HL-60 (cell line): Measurements from ENCODE around the gene PDLIM5.

Source experiments
- GABPA ChIP-seq: IDR thresholded peaks from 2 replicates; pipeline ENCODE4 v1.6.1; 2012; ENCODE audit warnings: low read depth
- POLR2AphosphoS5 ChIP-seq: IDR thresholded peaks from 2 replicates; pipeline ENCODE4 v1.6.1; 2012; ENCODE audit warnings: low read depth
- TF ChIP-seq, protein P1 (sequence below): IDR thresholded peaks from one replicate; pipeline ENCODE4 v1.5.1; 2011; ENCODE audit warnings: low read length, control low read depth, inconsistent platforms; ENCODE audit not compliant: insufficient read depth

DNA sequence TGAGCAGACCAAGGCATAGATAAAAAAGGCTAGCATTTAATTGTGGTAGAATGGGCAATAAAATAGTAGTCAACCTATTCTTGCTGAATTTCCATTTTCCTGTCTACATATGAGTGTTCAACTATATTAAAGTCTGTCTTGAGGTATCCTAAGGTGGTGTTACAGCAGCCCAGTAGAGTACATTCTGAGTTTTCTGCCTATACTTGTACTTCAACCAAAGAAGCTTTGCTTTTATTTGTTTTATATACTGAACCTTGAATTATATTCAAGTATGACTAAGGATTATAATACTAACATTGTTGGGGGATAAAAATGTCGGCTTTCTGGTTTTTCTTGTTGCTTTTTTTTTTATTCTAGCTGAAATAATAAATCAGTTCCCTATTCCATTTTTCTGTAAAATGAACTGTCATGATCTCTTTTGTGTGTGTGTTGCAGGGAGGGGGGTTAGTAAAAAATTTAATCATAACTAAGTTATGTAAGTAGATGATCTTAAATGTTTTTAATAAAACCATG, 106.7 kb downstream of the PDLIM5 start:
- TF ChIP-seq POLR2AphosphoS5, result no peak
- TF ChIP-seq, protein P1, sequence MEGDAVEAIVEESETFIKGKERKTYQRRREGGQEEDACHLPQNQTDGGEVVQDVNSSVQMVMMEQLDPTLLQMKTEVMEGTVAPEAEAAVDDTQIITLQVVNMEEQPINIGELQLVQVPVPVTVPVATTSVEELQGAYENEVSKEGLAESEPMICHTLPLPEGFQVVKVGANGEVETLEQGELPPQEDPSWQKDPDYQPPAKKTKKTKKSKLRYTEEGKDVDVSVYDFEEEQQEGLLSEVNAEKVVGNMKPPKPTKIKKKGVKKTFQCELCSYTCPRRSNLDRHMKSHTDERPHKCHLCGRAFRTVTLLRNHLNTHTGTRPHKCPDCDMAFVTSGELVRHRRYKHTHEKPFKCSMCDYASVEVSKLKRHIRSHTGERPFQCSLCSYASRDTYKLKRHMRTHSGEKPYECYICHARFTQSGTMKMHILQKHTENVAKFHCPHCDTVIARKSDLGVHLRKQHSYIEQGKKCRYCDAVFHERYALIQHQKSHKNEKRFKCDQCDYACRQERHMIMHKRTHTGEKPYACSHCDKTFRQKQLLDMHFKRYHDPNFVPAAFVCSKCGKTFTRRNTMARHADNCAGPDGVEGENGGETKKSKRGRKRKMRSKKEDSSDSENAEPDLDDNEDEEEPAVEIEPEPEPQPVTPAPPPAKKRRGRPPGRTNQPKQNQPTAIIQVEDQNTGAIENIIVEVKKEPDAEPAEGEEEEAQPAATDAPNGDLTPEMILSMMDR, result no peak
- no peak for TF ChIP-seq GABPA
